GOT3 (cell line): ENCODE data around the gene KDM2B.
"Not testable (repeated sequence)": the region's sequence is repeated elsewhere in the genome, so short reads cannot be mapped to it uniquely, and the experiment has no call there.

Experiments used
- DNase-seq: peaks from one replicate; lab custom pipeline; 2025; ENCODE audit warnings: mixed read lengths; lab: John Stamatoyannopoulos, UW

KDM2B gene

GRCh38 chr12:121384891-121385290 is 195.9 kb downstream of the KDM2B start:
- not testable (repeated sequence) for DNase-seq

GRCh38 chr12:121383601-121384021 is 197.2 kb downstream of the KDM2B start:
- no peak for DNase-seq

DNA sequence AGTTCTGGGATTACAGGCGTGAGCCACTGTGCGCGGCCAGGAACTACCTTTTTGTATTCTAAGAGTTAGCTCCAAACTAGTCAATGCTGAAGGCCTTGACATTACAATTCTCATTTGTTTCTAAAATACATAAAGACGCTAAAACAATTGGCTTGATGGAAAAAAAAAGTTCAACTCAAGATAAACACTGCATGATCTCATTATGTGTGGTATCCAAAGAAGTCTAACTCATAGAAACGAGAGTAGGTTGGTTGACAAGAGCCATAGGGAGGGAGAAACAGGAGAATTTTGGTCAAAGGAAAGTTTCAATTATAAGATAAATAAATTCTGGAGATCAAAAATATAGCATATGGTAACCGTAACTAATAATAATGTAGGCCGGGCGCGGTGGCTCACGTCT is 200.9 kb downstream of the KDM2B start:
- no peak for DNase-seq
